OCI-LY3 (cell line): ENCODE results near the gene GJB5.

Experiments
- H2AFZ ChIP-seq: fragments of 200-600, 300-600 bp; shearing (Covaris generic); 2 replicates; pipeline ENCODE4 v1.6.0; 2014; ENCODE audit warnings: antibody characterized with exemption, low read depth, low read length
- H3K27ac ChIP-seq: fragments of 200-600, 300-600 bp; sonication (generic); 2 replicates; pipeline ENCODE4 v1.5.1; 2014; ENCODE audit warnings: mild to moderate bottlenecking, low read length, moderate library complexity, mixed read lengths
- H3K27me3 ChIP-seq: fragments of 200-600, 300-600 bp; sonication (generic); 2 replicates; pipeline ENCODE4 v1.6.1; 2014; ENCODE audit warnings: low read depth, low read length, mixed read lengths
- H3K36me3 ChIP-seq: fragments of 200-600, 300-600 bp; sonication (generic); replicated peaks from 2 replicates; pipeline ENCODE3; 2014; ENCODE audit warnings: low read depth, low read length, mixed read lengths
- H3K4me1 ChIP-seq: fragments of 300-600, 200-600 bp; sonication (generic); 2 replicates; pipeline ENCODE4 v1.6.1; 2014; ENCODE audit warnings: low read length, mixed read lengths
- H3K4me2 ChIP-seq: fragments of 200-600, 300-600 bp; sonication (generic); 2 replicates; pipeline ENCODE4 v1.6.1; 2014; ENCODE audit warnings: low read length, mixed read lengths
- H3K4me3 ChIP-seq: fragments of 300-600, 200-600 bp; sonication (generic); 2 replicates; pipeline ENCODE4 v1.5.1; 2014; ENCODE audit warnings: antibody characterized with exemption, mild to moderate bottlenecking, low read length, moderate library complexity
- H3K79me2 ChIP-seq: fragments of 300-600, 200-600 bp; shearing (Covaris generic); 2 replicates; pipeline ENCODE4 v1.6.1; 2014; ENCODE audit warnings: mild to moderate bottlenecking, low read length, mixed read lengths
- H3K9ac ChIP-seq: fragments of 300-600, 200-600 bp; shearing (Covaris generic); 2 replicates; pipeline ENCODE4 v1.6.0; 2014; ENCODE audit warnings: mild to moderate bottlenecking, low read length, moderate library complexity
- H3K9me3 ChIP-seq: fragments of 200-600, 300-600 bp; shearing (Covaris generic); 2 replicates; pipeline ENCODE4 v1.6.1; 2014; ENCODE audit warnings: low read length, mixed read lengths; ENCODE audit not compliant: insufficient read depth
- H4K20me1 ChIP-seq: fragments of 200-600, 300-600 bp; sonication (generic); 2 replicates; pipeline ENCODE4 v1.6.1; 2016; ENCODE audit warnings: low read length, mixed read lengths; ENCODE audit not compliant: insufficient read depth
- EZH2phosphoT487 ChIP-seq: fragments of 200-600 bp; shearing (Covaris generic); IDR thresholded peaks from 2 replicates; pipeline ENCODE4 v1.6.1; 2018; ENCODE audit warnings: antibody characterized with exemption, mixed run types, low read depth
- TF ChIP-seq, protein P1 (sequence below): fragments of 200-600, 300-600 bp; sonication (generic); IDR thresholded peaks from 2 replicates; pipeline ENCODE4 v1.5.1; 2014; ENCODE audit warnings: antibody characterized with exemption, low read length, low read depth

Gene GJB5

DNA sequence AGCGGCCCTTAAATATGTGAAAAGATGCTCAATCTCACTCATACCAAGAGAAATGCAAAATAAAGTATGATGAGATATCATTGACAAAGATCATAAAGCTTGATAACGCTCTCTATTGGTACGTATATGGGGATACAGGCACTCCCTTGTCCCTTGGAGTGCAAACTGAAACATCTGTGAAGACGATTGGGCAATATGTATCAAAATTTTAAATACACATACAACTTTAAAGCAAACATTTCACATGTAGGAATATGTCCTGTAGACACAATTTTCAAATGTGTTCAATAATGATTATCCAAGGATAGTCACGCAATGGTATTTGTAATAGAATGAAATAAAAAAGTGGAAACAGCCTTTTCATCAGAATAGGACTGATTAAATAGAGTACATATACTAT, 24.2 kb downstream of the GJB5 start:
- Histone ChIP-seq H3K36me3 (no peaks in the 10 kb centered on the region), H3K4me2 (no peak overlapping the region), H3K9me3 (no peaks in the 10 kb centered on the region), H3K27me3 (no peaks in the 10 kb centered on the region), H3K79me2 (no peaks in the 10 kb centered on the region), H3K9ac (no peak overlapping the region), H4K20me1 (no peaks in the 10 kb centered on the region), H2AFZ (no peak overlapping the region), H3K27ac (no peak overlapping the region), H3K4me1 (no peaks in the 10 kb centered on the region), H3K4me3 (no peak overlapping the region)
- TF ChIP-seq, protein P1, sequence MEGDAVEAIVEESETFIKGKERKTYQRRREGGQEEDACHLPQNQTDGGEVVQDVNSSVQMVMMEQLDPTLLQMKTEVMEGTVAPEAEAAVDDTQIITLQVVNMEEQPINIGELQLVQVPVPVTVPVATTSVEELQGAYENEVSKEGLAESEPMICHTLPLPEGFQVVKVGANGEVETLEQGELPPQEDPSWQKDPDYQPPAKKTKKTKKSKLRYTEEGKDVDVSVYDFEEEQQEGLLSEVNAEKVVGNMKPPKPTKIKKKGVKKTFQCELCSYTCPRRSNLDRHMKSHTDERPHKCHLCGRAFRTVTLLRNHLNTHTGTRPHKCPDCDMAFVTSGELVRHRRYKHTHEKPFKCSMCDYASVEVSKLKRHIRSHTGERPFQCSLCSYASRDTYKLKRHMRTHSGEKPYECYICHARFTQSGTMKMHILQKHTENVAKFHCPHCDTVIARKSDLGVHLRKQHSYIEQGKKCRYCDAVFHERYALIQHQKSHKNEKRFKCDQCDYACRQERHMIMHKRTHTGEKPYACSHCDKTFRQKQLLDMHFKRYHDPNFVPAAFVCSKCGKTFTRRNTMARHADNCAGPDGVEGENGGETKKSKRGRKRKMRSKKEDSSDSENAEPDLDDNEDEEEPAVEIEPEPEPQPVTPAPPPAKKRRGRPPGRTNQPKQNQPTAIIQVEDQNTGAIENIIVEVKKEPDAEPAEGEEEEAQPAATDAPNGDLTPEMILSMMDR = no peak
- no peak for TF ChIP-seq EZH2phosphoT487

DNA sequence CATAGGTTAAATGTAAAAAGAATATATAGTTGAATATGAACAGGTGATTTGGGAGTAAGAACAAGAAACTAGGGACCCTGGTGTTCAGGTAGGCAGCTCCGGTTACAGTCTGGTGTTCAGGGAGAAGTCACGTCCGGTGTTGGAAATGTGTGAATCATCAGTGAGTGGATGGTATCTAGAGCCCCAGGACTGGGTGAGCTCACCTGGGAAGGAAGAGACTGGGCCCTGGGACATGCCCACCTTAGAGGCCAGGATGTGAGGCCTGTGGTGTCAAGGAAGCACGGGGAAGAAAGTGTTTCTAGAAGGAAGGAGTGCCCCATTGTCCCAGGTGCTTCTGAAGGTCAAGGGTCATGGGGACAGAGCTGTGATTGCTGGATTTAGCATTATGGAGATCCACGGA, 24.7 kb downstream of the GJB5 start:
- no peaks in the 10 kb centered on the region for H3K9me3 ChIP-seq
- no peaks in the 10 kb centered on the region for H3K27me3 ChIP-seq
- H3K36me3 ChIP-seq = no peaks in the 10 kb centered on the region
- H3K4me2 ChIP-seq = no peak overlapping the region
- no peaks in the 10 kb centered on the region for H4K20me1 ChIP-seq
- H3K4me3 ChIP-seq = no peak overlapping the region
- H3K4me1 ChIP-seq = no peaks in the 10 kb centered on the region
- H3K9ac ChIP-seq = no peak overlapping the region
- no peaks in the 10 kb centered on the region for H3K79me2 ChIP-seq
- TF ChIP-seq, protein P1 = no peak
- TF ChIP-seq EZH2phosphoT487 = no peak
- no peak overlapping the region for H3K27ac ChIP-seq
- no peak overlapping the region for H2AFZ ChIP-seq

DNA sequence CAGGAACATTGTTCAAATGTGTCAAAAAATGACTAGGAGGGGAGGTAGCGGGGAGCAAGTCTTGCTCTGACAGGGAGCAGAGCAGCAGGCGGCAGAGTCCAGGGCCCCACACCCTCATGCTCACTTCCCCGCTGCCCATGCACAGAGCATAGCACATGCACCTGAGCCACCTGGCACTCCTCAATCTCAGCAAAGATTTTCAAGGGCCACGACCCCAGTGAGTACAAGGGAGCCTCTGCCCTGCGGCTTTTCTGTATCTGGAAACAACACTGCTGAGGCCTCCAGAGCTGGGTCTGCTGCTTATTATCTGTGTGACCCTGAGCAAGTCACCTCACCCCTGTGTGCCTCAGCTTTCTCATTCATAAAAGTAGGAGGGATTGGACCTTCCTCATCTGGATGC, 25.1 kb downstream of the GJB5 start:
- H3K27me3 ChIP-seq = no peaks in the 10 kb centered on the region
- no peaks in the 10 kb centered on the region for H3K36me3 ChIP-seq
- TF ChIP-seq EZH2phosphoT487 = no peak
- TF ChIP-seq, protein P1 = no peak
- no peak overlapping the region for H3K27ac ChIP-seq
- H3K4me1 ChIP-seq = no peaks in the 10 kb centered on the region
- H2AFZ ChIP-seq = no peak overlapping the region
- no peaks in the 10 kb centered on the region for H4K20me1 ChIP-seq
- H3K4me2 ChIP-seq = no peak overlapping the region
- H3K9me3 ChIP-seq = no peaks in the 10 kb centered on the region
- H3K4me3 ChIP-seq = no peak overlapping the region
- H3K79me2 ChIP-seq = no peaks in the 10 kb centered on the region
- H3K9ac ChIP-seq = no peak overlapping the region

- Histone ChIP-seq H3K27ac (no peak overlapping the region), H3K4me1 (no peaks in the 10 kb centered on the region), H3K4me3 (no peak overlapping the region), H2AFZ (no peak overlapping the region), H3K9me3 (no peaks in the 10 kb centered on the region), H3K36me3 (no peaks in the 10 kb centered on the region), H3K27me3 (no peaks in the 10 kb centered on the region), H4K20me1 (no peaks in the 10 kb centered on the region), H3K9ac (no peak overlapping the region), H3K4me2 (no peak overlapping the region), H3K79me2 (no peaks in the 10 kb centered on the region)
- TF ChIP-seq, protein P1 = no peak
- TF ChIP-seq EZH2phosphoT487 = no peak
These were observed 25.7 kb downstream of the GJB5 start for GRCh38 chr1:34780528-34780927.
